ENCODE results near the gene DPP6. TPM values are rescaled to one million over a fixed set of nuclear protein-coding genes. Genes with fewer than 3 reads are reported as not detected.

DPP6 gene
- total and polyA plus RNA-seq, 2 of the 8 experiments (the other 6 are each of a cell fraction or from before 2014, with no cell fraction given), result 4.7 to 6.8 TPM

GRCh38 chr7:154640917-154641316 is 588.7 kb downstream of the DPP6 start (continued):
- TF ChIP-seq RNF2 (IDR thresholded peaks at IDR 0.05; ENCODE audit: borderline replicate concordance, low read depth, low read length, missing control alignments, poor library complexity, severe bottlenecking), result no peak
- no peak for TF ChIP-seq ZNF274 (IDR thresholded peaks at IDR 0.05; ENCODE audit: borderline replicate concordance, extremely low read depth, low read length)
- no peak for TF ChIP-seq SP4 (IDR thresholded peaks at IDR 0.05; ENCODE audit: low read length)
- no peak for TF ChIP-seq BACH1 (IDR thresholded peaks at IDR 0.05; ENCODE audit: low read length)
- no peak for TF ChIP-seq JUN (IDR thresholded peaks at IDR 0.05; ENCODE audit: low read depth, low read length)
